OCI-LY1 (cell line): ENCODE data around the gene OPTC.

Experiments used
- H2AFZ ChIP-seq: fragments of 200-600 bp; sonication (generic), shearing (Covaris generic); 2 replicates; pipeline ENCODE4 v1.6.0; 2014; ENCODE audit warnings: antibody characterized with exemption, mild to moderate bottlenecking, low read length
- H3F3A ChIP-seq: fragments of 200-600 bp; sonication (generic), shearing (Covaris generic); 2 replicates; pipeline ENCODE4 v1.6.0; 2014; ENCODE audit warnings: mild to moderate bottlenecking, antibody characterized with exemption, low read length, moderate library complexity; ENCODE audit not compliant: insufficient read depth
- H3K27ac ChIP-seq: fragments of 200-600 bp; sonication (generic); 2 replicates; pipeline ENCODE4 v1.5.1; 2014; ENCODE audit warnings: low read length, mixed run types, mild to moderate bottlenecking, low read depth; ENCODE audit not compliant: poor library complexity, severe bottlenecking
- H3K27me3 ChIP-seq: fragments of 200-600 bp; sonication (generic); 2 replicates; pipeline ENCODE4 v1.6.0; 2014; ENCODE audit warnings: antibody characterized with exemption, mild to moderate bottlenecking, low read length, moderate library complexity; ENCODE audit not compliant: insufficient read depth
- H3K36me3 ChIP-seq: fragments of 200-600 bp; sonication (generic); 2 replicates; pipeline ENCODE4 v1.6.1; 2014; ENCODE audit warnings: mild to moderate bottlenecking, antibody characterized with exemption, low read length, moderate library complexity, mixed read lengths; ENCODE audit not compliant: insufficient read depth
- H3K4me1 ChIP-seq: fragments of 200-600 bp; sonication (generic); 2 replicates; pipeline ENCODE4 v1.5.1; 2014; ENCODE audit warnings: mild to moderate bottlenecking, low read length, moderate library complexity; ENCODE audit not compliant: insufficient read depth, severe bottlenecking
- H3K4me2 ChIP-seq: fragments of 200-600 bp; sonication (generic), shearing (Covaris generic); 2 replicates; pipeline ENCODE4 v1.6.1; 2014; ENCODE audit warnings: low read length
- H3K4me3 ChIP-seq: fragments of 200-600 bp; sonication (generic); 2 replicates; pipeline ENCODE4 v1.5.1; 2014; ENCODE audit warnings: low read length, low read depth, mild to moderate bottlenecking, mixed read lengths; ENCODE audit not compliant: poor library complexity, severe bottlenecking
- H3K79me2 ChIP-seq: fragments of 200-600 bp; shearing (Covaris generic); 2 replicates; pipeline ENCODE4 v1.6.1; 2016; ENCODE audit warnings: mixed run types, low read length, mixed read lengths; ENCODE audit not compliant: insufficient read depth
- H3K9ac ChIP-seq: fragments of 200-600 bp; sonication (generic), shearing (Covaris generic); 2 replicates; pipeline ENCODE4 v1.6.1; 2014; ENCODE audit warnings: mild to moderate bottlenecking, low read length, mixed read lengths
- H3K9me2 ChIP-seq: fragments of 200-600 bp; sonication (generic), shearing (Covaris generic); 2 replicates; pipeline ENCODE4 v1.6.1; 2014; ENCODE audit warnings: low read depth, mild to moderate bottlenecking, low read length, mixed read lengths
- H3K9me3 ChIP-seq: fragments of 200-600 bp; shearing (Covaris generic); 2 replicates; pipeline ENCODE4 v1.6.1; 2014; ENCODE audit warnings: low read length, mixed read lengths
- H4K20me1 ChIP-seq: fragments of 200-600 bp; sonication (generic), shearing (Covaris generic); 2 replicates; pipeline ENCODE4 v1.6.0; 2016; ENCODE audit warnings: mild to moderate bottlenecking, low read length; ENCODE audit not compliant: insufficient read depth
- EZH2 ChIP-seq: fragments of 200-600 bp; sonication (generic), shearing (Covaris generic); IDR thresholded peaks from 2 replicates; pipeline ENCODE4 v1.8.0; 2017; ENCODE audit warnings: borderline replicate concordance, mixed run types, mild to moderate bottlenecking, antibody characterized with exemption, low read length, moderate library complexity, mixed read lengths
- TF ChIP-seq, protein P1 (sequence below): fragments of 200-600 bp; sonication (generic), shearing (Covaris generic); IDR thresholded peaks from 2 replicates; pipeline ENCODE4 v1.5.1; 2017; ENCODE audit warnings: mild to moderate bottlenecking, antibody characterized with exemption, low read length, moderate library complexity, mixed read lengths

Gene OPTC

GRCh38 chr1:203526572-203526971, 32.6 kb downstream of the OPTC start:
- no peak overlapping the region for H3K4me2 ChIP-seq
- H4K20me1 ChIP-seq = no peaks in the 10 kb centered on the region
- H3F3A ChIP-seq = no peaks in the 10 kb centered on the region
- no peak overlapping the region for H3K9ac ChIP-seq
- H3K36me3 ChIP-seq = no peaks in the 10 kb centered on the region
- no peaks in the 10 kb centered on the region for H3K4me1 ChIP-seq
- TF ChIP-seq, protein P1, sequence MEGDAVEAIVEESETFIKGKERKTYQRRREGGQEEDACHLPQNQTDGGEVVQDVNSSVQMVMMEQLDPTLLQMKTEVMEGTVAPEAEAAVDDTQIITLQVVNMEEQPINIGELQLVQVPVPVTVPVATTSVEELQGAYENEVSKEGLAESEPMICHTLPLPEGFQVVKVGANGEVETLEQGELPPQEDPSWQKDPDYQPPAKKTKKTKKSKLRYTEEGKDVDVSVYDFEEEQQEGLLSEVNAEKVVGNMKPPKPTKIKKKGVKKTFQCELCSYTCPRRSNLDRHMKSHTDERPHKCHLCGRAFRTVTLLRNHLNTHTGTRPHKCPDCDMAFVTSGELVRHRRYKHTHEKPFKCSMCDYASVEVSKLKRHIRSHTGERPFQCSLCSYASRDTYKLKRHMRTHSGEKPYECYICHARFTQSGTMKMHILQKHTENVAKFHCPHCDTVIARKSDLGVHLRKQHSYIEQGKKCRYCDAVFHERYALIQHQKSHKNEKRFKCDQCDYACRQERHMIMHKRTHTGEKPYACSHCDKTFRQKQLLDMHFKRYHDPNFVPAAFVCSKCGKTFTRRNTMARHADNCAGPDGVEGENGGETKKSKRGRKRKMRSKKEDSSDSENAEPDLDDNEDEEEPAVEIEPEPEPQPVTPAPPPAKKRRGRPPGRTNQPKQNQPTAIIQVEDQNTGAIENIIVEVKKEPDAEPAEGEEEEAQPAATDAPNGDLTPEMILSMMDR = no peak
- TF ChIP-seq EZH2 = no peak
- H3K27ac ChIP-seq = no peak overlapping the region
- H3K9me2 ChIP-seq = no peaks in the 10 kb centered on the region
- no peak overlapping the region for H2AFZ ChIP-seq
- H3K4me3 ChIP-seq = no peak overlapping the region
- H3K27me3 ChIP-seq = no peaks in the 10 kb centered on the region
- no peaks in the 10 kb centered on the region for H3K79me2 ChIP-seq
- H3K9me3 ChIP-seq = no peaks in the 10 kb centered on the region

DNA sequence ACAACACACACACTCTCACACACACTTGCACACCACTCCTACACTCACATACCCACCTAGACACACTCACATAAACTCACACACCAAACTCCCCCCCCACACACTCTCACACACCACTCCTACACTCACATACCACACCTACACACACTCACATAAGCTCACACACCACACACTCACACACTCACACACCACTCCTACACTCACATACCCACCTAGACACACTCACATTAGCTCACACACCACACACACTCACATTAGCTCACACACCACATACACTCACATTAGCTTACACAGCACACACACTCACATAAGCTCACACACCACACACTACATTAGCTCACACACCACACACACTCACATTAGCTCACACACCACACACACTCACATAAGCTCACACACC, 33.1 kb downstream of the OPTC start:
- TF ChIP-seq, protein P1 = no peak
- no peak for TF ChIP-seq EZH2
- Histone ChIP-seq H4K20me1 (no peaks in the 10 kb centered on the region), H2AFZ (no peak overlapping the region), H3K4me2 (no peak overlapping the region), H3K9me2 (no peaks in the 10 kb centered on the region), H3K27me3 (no peaks in the 10 kb centered on the region), H3F3A (no peaks in the 10 kb centered on the region), H3K4me1 (no peaks in the 10 kb centered on the region), H3K9ac (no peak overlapping the region), H3K9me3 (no peaks in the 10 kb centered on the region), H3K79me2 (no peaks in the 10 kb centered on the region), H3K27ac (no peak overlapping the region), H3K36me3 (no peaks in the 10 kb centered on the region), H3K4me3 (no peak overlapping the region)

GRCh38 chr1:203528063-203528462, 34.1 kb downstream of the OPTC start:
- H3K36me3 ChIP-seq = no peaks in the 10 kb centered on the region

More at GRCh38 chr1:203528063-203528462, 34.1 kb downstream of the OPTC start:
- Histone ChIP-seq H3K27ac (no peak overlapping the region), H3F3A (no peaks in the 10 kb centered on the region), H3K4me1 (no peaks in the 10 kb centered on the region), H3K9me2 (no peaks in the 10 kb centered on the region), H2AFZ (no peak overlapping the region), H3K9me3 (no peaks in the 10 kb centered on the region), H3K9ac (no peak overlapping the region), H3K4me3 (no peak overlapping the region), H3K79me2 (no peaks in the 10 kb centered on the region), H3K4me2 (no peak overlapping the region), H4K20me1 (no peaks in the 10 kb centered on the region), H3K27me3 (no peaks in the 10 kb centered on the region)
- TF ChIP-seq, protein P1 = no peak
- no peak for TF ChIP-seq EZH2
